ENCODE data around the gene GNPDA1.

Gene GNPDA1

GRCh38 chr5:141989720-141990119 lies 23.1 kb downstream of the GNPDA1 start:
- DNase-seq = no peak

GRCh38 chr5:141986072-141986471 lies 26.8 kb downstream of the GNPDA1 start:
- no peak for DNase-seq

DNA sequence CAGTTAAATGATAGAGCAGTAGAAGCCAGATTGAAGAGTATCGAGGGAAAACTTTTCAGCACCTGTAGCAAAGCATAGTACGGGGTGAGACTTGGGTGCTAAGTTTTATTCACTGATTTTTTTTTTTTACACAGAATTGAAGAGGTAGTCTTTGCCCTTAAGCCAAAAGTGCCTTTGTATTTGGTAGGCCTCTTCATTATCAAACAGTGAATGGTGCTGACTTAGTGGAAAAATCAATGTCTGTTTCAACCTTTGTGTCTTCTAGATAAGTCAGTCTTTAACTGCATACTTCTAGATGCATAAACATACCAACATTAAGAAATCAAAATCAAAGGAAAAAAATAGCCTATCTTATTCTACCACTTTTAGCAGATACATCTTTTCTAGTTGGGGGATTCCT lies 30.2 kb downstream of the GNPDA1 start:
- DNase-seq = no peak

DNA sequence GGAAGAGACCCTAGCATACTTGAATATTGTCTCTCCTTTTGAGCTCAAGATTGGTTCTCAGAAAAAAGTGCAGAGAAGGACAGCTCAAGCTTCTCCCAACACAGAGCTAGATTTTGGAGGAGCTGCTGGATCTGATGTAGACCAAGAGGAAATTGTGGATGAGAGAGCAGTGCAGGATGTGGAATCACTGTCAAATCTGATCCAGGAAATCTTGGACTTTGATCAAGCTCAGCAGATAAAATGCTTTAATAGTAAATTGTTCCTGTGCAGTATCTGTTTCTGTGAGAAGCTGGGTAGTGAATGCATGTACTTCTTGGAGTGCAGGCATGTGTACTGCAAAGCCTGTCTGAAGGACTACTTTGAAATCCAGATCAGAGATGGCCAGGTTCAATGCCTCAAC lies 34.4 kb downstream of the GNPDA1 start:
- no peak for DNase-seq

- no peak for DNase-seq
Measured at GRCh38 chr5:141976176-141976575, 36.7 kb downstream of the GNPDA1 start.

DNA sequence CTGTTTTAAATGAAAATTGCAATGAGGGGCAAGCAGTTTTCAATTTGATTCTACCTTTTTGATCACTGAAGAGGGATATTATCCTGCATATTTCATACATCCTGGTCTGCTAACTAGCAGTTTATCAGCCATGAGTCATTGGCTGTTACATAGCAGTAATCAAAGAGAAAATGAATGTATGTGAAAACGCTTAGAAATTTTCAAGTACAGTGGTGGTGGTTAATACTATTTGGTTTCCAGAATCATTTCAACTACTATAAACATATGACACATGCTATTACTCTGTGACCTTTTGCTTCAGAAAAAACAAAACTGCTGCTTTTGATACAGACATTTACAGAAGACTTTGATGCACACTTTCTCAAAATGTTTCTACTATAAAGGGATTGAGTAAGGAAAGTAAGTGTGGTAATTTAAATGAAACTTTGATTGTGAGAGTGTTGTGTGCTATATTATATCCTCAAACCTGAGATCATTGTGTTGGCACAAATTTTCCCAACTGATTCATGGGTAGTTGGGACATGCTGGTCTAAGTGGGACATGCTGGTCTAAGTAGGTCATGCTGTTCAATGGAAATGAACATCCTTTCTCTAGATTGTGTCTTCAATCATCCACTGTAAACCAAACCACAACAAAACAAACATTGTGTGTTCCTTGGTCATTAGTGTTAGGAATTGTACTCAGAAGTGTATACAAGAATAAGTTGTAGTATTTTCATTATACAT lies 38.8 kb downstream of the GNPDA1 start:
- no peak for DNase-seq

GRCh38 chr5:141969783-141970771 lies 42.8 kb downstream of the GNPDA1 start:
- no peak for DNase-seq

DNA sequence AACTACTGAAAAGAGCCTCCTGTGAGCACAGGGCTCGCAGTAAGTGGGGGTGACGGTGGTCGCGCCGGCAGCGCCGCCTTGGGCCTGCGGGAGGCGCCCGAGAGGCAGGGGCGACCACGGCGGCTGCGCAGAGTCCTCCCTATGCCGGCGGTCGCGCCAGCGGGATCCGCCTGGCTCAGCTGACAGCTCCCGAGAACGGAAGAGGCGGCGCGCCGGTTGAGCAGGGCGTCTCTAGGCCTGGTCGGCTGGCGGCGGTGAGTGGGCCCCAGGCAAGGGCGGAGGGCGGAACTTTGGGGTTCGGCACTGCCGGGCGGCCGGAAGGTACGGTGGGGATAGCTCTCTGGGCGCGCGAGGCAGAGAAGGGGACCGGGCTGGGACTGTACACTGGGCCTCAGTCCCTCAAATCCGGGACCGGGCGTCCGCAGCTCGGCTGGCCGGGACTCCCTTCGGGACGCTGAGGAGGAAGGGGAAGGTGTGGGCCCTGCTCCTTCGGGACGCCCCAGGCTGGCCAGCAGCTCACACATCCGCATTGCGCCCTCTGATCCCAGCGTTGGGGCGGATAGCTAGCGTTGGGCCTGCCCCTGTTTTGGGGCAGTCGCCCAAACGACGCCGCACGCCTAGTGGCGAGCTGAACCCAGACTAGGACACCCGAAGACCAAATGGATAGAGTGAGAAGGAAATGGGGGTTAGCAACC lies 43.8 kb downstream of the GNPDA1 start, which contains the start of gene RNF14:
Gene RNF14, plus strand, starts transcription at position 192 of the 695 bp plus-strand sequence. CDS start 4,484 bp downstream, outside the sequence.
- peak; percentile 95 for DNase-seq

GRCh38 chr5:141966963-141967333 lies 45.9 kb downstream of the GNPDA1 start:
- DNase-seq = no peak

- DNase-seq = no peak
Measured at GRCh38 chr5:141966275-141966962, 46.4 kb downstream of the GNPDA1 start.

GRCh38 chr5:141965071-141965470 lies 47.8 kb downstream of the GNPDA1 start:
- no peak for DNase-seq

DNA sequence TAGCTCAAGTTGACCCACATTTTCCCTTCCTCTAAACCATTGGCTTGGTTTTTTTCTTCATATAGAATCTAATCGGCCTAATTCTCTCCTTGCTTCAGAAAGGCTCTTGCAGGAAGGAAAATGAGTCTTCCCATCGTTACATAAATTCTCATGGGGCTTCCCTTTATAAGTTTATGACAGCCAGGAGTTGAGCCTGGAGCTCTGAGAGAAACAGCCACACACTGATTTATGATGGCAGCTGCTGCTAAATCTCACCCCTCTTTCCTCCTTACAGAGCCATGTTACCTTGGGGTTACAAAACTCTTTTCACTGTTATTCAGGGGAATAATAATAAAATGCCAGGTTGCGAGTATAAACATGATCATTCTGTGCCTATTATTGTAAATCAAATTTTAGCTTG lies 49.1 kb downstream of the GNPDA1 start:
- DNase-seq = peak; percentile 28

- DNase-seq = peak; percentile 13
Measured at GRCh38 chr5:141961466-141961865, 51.4 kb downstream of the GNPDA1 start.

DNA sequence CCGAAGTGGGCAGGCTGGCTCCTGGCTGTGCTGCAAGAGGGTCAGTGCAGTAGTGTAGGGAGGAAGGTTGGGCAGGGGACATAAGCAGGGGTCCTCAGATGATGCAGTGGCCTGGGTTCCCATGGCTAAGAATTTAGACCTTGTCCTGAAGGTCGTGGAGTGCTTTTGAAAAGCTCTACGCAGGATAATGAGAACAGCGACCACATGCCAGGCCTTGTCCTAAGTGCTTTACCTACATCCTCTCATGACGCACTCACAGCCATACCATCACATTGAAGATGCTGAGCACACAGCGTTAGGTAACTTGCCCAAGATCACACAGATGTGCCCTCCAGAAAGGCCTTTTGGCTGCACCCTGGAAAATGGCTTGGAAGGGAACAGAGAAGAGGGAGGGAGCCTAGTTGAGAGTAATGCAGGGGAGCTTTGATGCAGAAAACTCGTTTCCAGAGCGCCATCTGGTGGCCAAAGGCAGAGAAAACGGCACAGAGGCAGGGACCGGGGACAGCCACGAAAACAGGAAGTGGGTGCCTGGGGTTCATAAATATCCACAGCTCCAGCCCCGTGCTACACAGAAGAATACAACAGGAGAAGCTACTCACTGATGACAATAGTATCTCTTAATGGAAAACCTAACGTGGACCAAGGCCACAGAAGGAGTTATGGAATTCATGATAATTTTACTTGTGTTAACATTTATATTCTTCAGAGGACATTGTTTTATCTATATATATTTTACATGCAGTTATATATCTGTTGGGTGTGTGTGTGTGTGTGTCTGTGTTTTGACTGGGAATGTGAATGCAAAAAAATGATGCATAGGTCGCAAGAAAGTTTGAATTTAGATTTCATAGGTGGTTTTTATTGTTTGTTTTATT lies 52.1 kb downstream of the GNPDA1 start:
- DNase-seq = peak; percentile 97

DNA sequence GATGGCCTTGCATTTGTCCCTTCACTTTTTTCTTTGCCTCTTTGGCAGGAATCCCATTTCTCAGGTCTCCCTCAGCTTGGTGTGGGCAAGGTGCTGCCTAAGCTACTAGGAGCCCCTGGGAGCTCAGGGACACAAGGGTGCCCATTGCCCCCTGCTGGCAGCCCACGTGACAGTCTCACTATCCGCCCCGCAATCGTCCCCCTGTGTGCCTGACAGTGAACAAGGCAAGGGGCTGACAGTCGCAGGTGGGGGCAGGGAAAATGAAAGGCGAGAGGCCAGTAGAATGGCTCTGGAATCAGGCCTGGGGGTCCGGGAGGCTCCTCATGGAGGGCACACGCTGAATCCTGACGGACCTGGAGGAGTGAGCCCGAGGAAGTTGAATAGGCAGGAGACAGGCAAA lies 52.8 kb downstream of the GNPDA1 start:
- peak; percentile 6 for DNase-seq

- DNase-seq = no peak
Measured at GRCh38 chr5:141958546-141959172, 54.2 kb downstream of the GNPDA1 start.

GRCh38 chr5:141958113-141958512 lies 54.7 kb downstream of the GNPDA1 start, which contains the start of gene PCDH12:
TSS of gene PCDH12 (minus strand) at chr5:141958202. CDS start at chr5:141957851, 351 bp downstream.
- peak; percentile 67 for DNase-seq

DNA sequence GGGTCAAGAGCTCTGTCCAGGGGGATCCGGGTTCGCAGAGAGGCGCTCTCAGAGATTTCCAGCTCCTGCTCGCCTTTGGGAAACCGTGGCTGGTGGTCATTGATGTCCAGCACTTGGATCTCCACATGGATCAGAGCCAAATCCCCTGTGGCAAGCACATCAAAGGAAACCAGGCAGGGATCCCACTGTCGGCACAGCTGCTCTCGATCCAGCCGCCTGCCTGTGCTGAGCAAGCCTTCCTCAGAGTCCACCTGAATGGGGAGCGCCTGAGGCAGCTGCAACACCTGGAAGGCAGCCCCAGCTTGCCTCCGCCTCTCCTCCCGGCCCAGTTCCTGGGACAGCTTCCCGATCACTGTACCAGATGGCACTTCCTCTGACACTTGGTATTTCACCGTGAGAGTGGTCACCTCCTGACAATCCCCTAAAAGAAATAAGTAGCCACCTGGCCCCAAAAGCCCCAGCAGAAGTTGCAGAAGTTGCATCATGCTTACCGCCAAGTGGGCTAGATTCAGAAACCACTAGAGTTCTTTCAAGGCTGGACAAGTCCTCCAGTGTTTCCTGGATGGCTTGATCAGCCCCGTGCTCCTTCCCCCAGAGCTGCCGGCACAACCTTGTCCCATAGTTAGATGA lies 55.3 kb downstream of the GNPDA1 start:
- DNase-seq = no peak

- no peak for DNase-seq
Measured at GRCh38 chr5:141954194-141954593, 58.6 kb downstream of the GNPDA1 start.

GRCh38 chr5:141952020-141952419 lies 60.8 kb downstream of the GNPDA1 start:
- peak; percentile 16 for DNase-seq
